GM19395 (cell line): ENCODE data around the gene WHRN.

Experiments used
- ATAC-seq: cut with Tn5 transposase; IDR thresholded peaks from one replicate; pipeline ENCODE4 v1.9.1; 2021; ENCODE audit warnings: mild to moderate bottlenecking, moderate library complexity; ENCODE audit not compliant: unreplicated experiment

Gene WHRN

GRCh38 chr9:114385397-114386181 is 119.7 kb downstream of the WHRN start:
- peak; percentile 86 for ATAC-seq

GRCh38 chr9:114384836-114385396 is 120.4 kb downstream of the WHRN start:
- no peak for ATAC-seq

- no peak for ATAC-seq
Measured at GRCh38 chr9:114384341-114384740, 120.9 kb downstream of the WHRN start.

- ATAC-seq: no peak
Measured at GRCh38 chr9:114383521-114384231, 121.6 kb downstream of the WHRN start.

- ATAC-seq: no peak
Measured at GRCh38 chr9:114382699-114383520, 122.4 kb downstream of the WHRN start.

- no peak for ATAC-seq
Measured at GRCh38 chr9:114378883-114379282, 126.4 kb downstream of the WHRN start.

GRCh38 chr9:114378016-114378415 is 127.3 kb downstream of the WHRN start:
- no peak for ATAC-seq

GRCh38 chr9:114376586-114377445 is 128.5 kb downstream of the WHRN start:
- no peak for ATAC-seq

- ATAC-seq: no peak
Measured at GRCh38 chr9:114375386-114376175, 129.7 kb downstream of the WHRN start.

GRCh38 chr9:114374936-114375335 is 130.3 kb downstream of the WHRN start:
- ATAC-seq: no peak

- no peak for ATAC-seq
Measured at GRCh38 chr9:114373960-114374730, 131.1 kb downstream of the WHRN start.

GRCh38 chr9:114372921-114373448 is 132.3 kb downstream of the WHRN start:
- peak; percentile 94 for ATAC-seq

GRCh38 chr9:114371973-114372917 is 133.0 kb downstream of the WHRN start:
- peak; percentile 45 for ATAC-seq

GRCh38 chr9:114371343-114371944 is 133.8 kb downstream of the WHRN start:
- ATAC-seq: no peak

- no peak for ATAC-seq
Measured at GRCh38 chr9:114370968-114371320, 134.3 kb downstream of the WHRN start.

- ATAC-seq: no peak
Measured at GRCh38 chr9:114370251-114370967, 134.9 kb downstream of the WHRN start.
